GM04504 (cell line): ENCODE measurements around the gene SLC16A7.
"Not testable (repeated sequence)": the region's sequence is repeated elsewhere in the genome, so short reads cannot be mapped to it uniquely, and the experiment has no call there.

Experiments used
- DNase-seq: peaks from one replicate; pipeline ENCODE4 v3.0.0-alpha.2; 2012; ENCODE audit warnings: low read depth

The SLC16A7 gene

GRCh38 chr12:59736359-59736758, 140.5 kb downstream of the SLC16A7 start:
- peak; percentile 17 for DNase-seq

GRCh38 chr12:59736786-59737185, 141.0 kb downstream of the SLC16A7 start:
- peak; percentile 92 for DNase-seq

- DNase-seq: peak; percentile 28
Observed at GRCh38 chr12:59737725-59738463, 142.1 kb downstream of the SLC16A7 start.

GRCh38 chr12:59742841-59743240, 147.0 kb downstream of the SLC16A7 start:
- DNase-seq: peak; percentile 38

GRCh38 chr12:59744564-59744963, 148.7 kb downstream of the SLC16A7 start:
- no peak for DNase-seq

GRCh38 chr12:59751091-59751490, 155.3 kb downstream of the SLC16A7 start:
- not testable (repeated sequence) for DNase-seq

- no peak for DNase-seq
Observed at GRCh38 chr12:59761542-59761941, 165.7 kb downstream of the SLC16A7 start.

GRCh38 chr12:59763835-59764234, 168.0 kb downstream of the SLC16A7 start:
- no peak for DNase-seq

GRCh38 chr12:59768031-59768430, 172.2 kb downstream of the SLC16A7 start:
- no peak for DNase-seq

GRCh38 chr12:59780605-59781135, 184.8 kb downstream of the SLC16A7 start:
- DNase-seq: no peak

- no peak for DNase-seq
Observed at GRCh38 chr12:59787610-59788009, 191.8 kb downstream of the SLC16A7 start.

- DNase-seq: no peak
Observed at GRCh38 chr12:59792647-59793046, 196.8 kb downstream of the SLC16A7 start.

GRCh38 chr12:59803735-59804134, 207.9 kb downstream of the SLC16A7 start:
- DNase-seq: no peak

- no peak for DNase-seq
Observed at GRCh38 chr12:59808317-59808910, 212.6 kb downstream of the SLC16A7 start.

- no peak for DNase-seq
Observed at GRCh38 chr12:59811991-59812390, 216.2 kb downstream of the SLC16A7 start.

- no peak for DNase-seq
Observed at GRCh38 chr12:59812716-59813115, 216.9 kb downstream of the SLC16A7 start.

GRCh38 chr12:59820594-59821011, 224.8 kb downstream of the SLC16A7 start:
- DNase-seq: peak; percentile 84

- DNase-seq: no peak
Observed at GRCh38 chr12:59823567-59823966, 227.7 kb downstream of the SLC16A7 start.

- no peak for DNase-seq
Observed at GRCh38 chr12:59827767-59828166, 231.9 kb downstream of the SLC16A7 start.

GRCh38 chr12:59828521-59828920, 232.7 kb downstream of the SLC16A7 start:
- DNase-seq: no peak

- DNase-seq: no peak
Observed at GRCh38 chr12:59833408-59833807, 237.6 kb downstream of the SLC16A7 start.

GRCh38 chr12:59834659-59835474, 239.0 kb downstream of the SLC16A7 start:
- DNase-seq: no peak
